Gastroesophageal sphincter (tissue), 3 donors: ENCODE measurements around the gene NOD1.

ENCODE experiments used
- CTCF ChIP-seq, 4 experiments: fragments of 200-600 bp in 2 of 4; fragments of 450-650 bp in 2 of 4; sonication (generic) in 1 of 4; IDR thresholded peaks; one replicate each; pipeline ENCODE4 v1.5.1; 2017 to 2019; ENCODE audit warnings: antibody characterized with exemption in 4 of 4, mild to moderate bottlenecking in 2 of 4, moderate library complexity in 2 of 4
- POLR2A ChIP-seq, 2 donors: fragments of 450-650 bp; IDR thresholded peaks; one replicate each; pipeline ENCODE4 v1.6.1; 2017; ENCODE audit warnings: antibody characterized with exemption in 2 of 2, mild to moderate bottlenecking in 2 of 2, moderate library complexity in 1 of 2

GRCh38 chr7:30514177-30514576 lies 35.6 kb upstream of the NOD1 start:
- TF ChIP-seq POLR2A (IDR thresholded peaks at IDR 0.05) (no peak), CTCF (IDR thresholded peaks at IDR 0.05) (no peak)
